Heart right ventricle (tissue), 16 donors: ENCODE measurements around the gene KCNK10. TPM values are rescaled to one million over a fixed set of nuclear protein-coding genes. Genes with fewer than 3 reads are reported as not detected.

Experiments used
- ATAC-seq, 8 donors: fragments of 200-7000 bp; cut with Tn5 transposase; one replicate each; pipeline ENCODE4 v1.9.1; 2020; ENCODE audit warnings: mild to moderate bottlenecking in 8 of 8, moderate library complexity in 8 of 8, moderate number of reproducible peaks in 1 of 8
- DNase-seq, 2 donors: peaks; one replicate each; pipeline ENCODE4 v3.0.0-alpha.2; 2020
- H3K27ac ChIP-seq, 10 donors: fragments of 200-600 bp; sonication (generic) in 2 of 10; one replicate each; pipeline versions ENCODE4 v1.5.0 to v1.8.0; 2020 to 2022; ENCODE audit warnings: mild to moderate bottlenecking in 3 of 10
- H3K27me3 ChIP-seq, 7 donors: fragments of 200-600 bp; one replicate each; pipeline ENCODE4 v1.8.0; 2021 to 2022; ENCODE audit warnings: mild to moderate bottlenecking in 2 of 7
- H3K36me3 ChIP-seq, 9 donors: fragments of 200-600 bp; sonication (generic) in 1 of 9; one replicate each; pipeline versions ENCODE4 v1.5.0 to v1.8.0; 2020 to 2022; ENCODE audit warnings: mild to moderate bottlenecking in 2 of 9
- H3K4me1 ChIP-seq, 9 donors: fragments of 200-600 bp; sonication (generic) in 1 of 9; one replicate each; pipeline versions ENCODE4 v1.5.0 to v1.8.0; 2020 to 2022; ENCODE audit warnings: mild to moderate bottlenecking in 4 of 9
- H3K4me3 ChIP-seq, 10 donors: fragments of 200-600 bp; sonication (generic) in 2 of 10; one replicate each; pipeline versions ENCODE4 v1.5.0 to v1.8.0; 2020 to 2022; ENCODE audit warnings: mild to moderate bottlenecking in 7 of 10, moderate library complexity in 2 of 10
- H3K9me3 ChIP-seq, 11 donors: fragments of 200-600 bp in 10 of 11; sonication (generic) in 2 of 11; one replicate each; pipeline versions ENCODE4 v1.5.0 to v1.8.0; 2013 to 2022; ENCODE audit warnings: mild to moderate bottlenecking in 2 of 11, control low read depth in 1 of 11, moderate library complexity in 1 of 11
- WGBS, 2 donors: extraction: QIAGEN DNeasy Blood & Tissue Kit; methylation state at CpG; one replicate each; pipeline ENCODE4 v1.1.7; 2013; ENCODE audit warnings: inconsistent platforms in 1 of 2; 5-methylcytosine and 5-hydroxymethylcytosine counted together
- intact Hi-C, 10 donors: fragments of 100-400 bp; cut with DNase I; formaldehyde crosslinking; loops; one replicate each; pipeline versions ENCODE4 v1.11.1 to v1.14.2; 2022
- polyA plus RNA-seq, 2 donors: library from polyadenylated mRNA; stranded (reverse); fragments of 200-250 nt; gene quantifications; one replicate each; pipeline ENCODE4 v1.2.3, GENCODE V29; 2013
- total RNA-seq, 10 donors: library from RNA; stranded (reverse); fragmentation: NEBNext Ultra II Directional in 3 of 10; extraction: Animal tissue kit (Norgen Biotek cat#: 25700) in 3 of 10; gene quantifications; one replicate each; pipeline versions ENCODE4 v1.2.1 to v1.2.4, GENCODE V29; 2021 to 2023
- TF ChIP-seq, protein P1 (sequence below), 9 donors: fragments of 200-600 bp; sonication (generic) in 2 of 9; IDR thresholded peaks; one replicate each; pipeline versions ENCODE4 v1.5.0 to v1.8.0; 2021 to 2022; ENCODE audit warnings: antibody characterized with exemption in 9 of 9, mild to moderate bottlenecking in 5 of 9, moderate library complexity in 1 of 9
- donor health status: Arrhythmogenic right ventricular cardiomyopathy.
- donor health status: ischemic (EF 13 %, LVEDD 7.1; RV severe dilation, severe dysfunction).
- donor health status: healthy with polysubstance abuse.
- donor health status: DM: no; HTN: yes; CAD: no.
- donor health status: DM: no; HTN: no; CAD: no.
- donor health status: ischemic (EF 25% LVEDD 6.9; RV normal size, moderate dysfunction).
- donor health status: ischemic (EF 25% LVEDD 5.7; RV mildly dilated, moderate dysfunction).
- donor health status: healthy.
- donor health status: DM: yes; HTN: yes; CAD: no.
- donor health status: Ischemic cardiomyopathy.
- donor health status: ischemic (EF 35%, LVEDD 5.7; RV mildly dilated, moderate dysfunction).
- donor health status: nonischemic (EF 11% LVEDD 7.7; RV severe dilation, severe dysfunction).
- donor health status: DM: yes; HTN: yes; CAD: no.
- donor health status: PGD.
- donor health status: ischemic (EF 29% LVEDD 5.4; RV normal size, mild dysfunction).
- donor health status: nonischemic (EF 23%, LVEDD 6.1; RV moderate dilation, normal function).

The KCNK10 gene
- total and polyA plus RNA-seq, 12 donors = 0.01 to 0.21 (median 0.11) TPM; not detected in 9

- peaks cover 0 to 15% (median 9%) of the 10 kb centered on the region in 11 donors for H3K9me3 ChIP-seq
- intact Hi-C loops = no loop called here
- TF ChIP-seq, protein P1, sequence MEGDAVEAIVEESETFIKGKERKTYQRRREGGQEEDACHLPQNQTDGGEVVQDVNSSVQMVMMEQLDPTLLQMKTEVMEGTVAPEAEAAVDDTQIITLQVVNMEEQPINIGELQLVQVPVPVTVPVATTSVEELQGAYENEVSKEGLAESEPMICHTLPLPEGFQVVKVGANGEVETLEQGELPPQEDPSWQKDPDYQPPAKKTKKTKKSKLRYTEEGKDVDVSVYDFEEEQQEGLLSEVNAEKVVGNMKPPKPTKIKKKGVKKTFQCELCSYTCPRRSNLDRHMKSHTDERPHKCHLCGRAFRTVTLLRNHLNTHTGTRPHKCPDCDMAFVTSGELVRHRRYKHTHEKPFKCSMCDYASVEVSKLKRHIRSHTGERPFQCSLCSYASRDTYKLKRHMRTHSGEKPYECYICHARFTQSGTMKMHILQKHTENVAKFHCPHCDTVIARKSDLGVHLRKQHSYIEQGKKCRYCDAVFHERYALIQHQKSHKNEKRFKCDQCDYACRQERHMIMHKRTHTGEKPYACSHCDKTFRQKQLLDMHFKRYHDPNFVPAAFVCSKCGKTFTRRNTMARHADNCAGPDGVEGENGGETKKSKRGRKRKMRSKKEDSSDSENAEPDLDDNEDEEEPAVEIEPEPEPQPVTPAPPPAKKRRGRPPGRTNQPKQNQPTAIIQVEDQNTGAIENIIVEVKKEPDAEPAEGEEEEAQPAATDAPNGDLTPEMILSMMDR (IDR thresholded peaks at IDR 0.05) = no peak
- WGBS, 2 donors = 86 to 87% methylated on average over 4 of the region's 4 CpGs
- ATAC-seq = no peak
- no peak overlapping the region for H3K27ac ChIP-seq
- H3K27me3 ChIP-seq = peaks cover 0 to 4% (median 0%) of the 10 kb centered on the region in 7 donors
- no peak overlapping the region for H3K4me3 ChIP-seq
- no peak for DNase-seq
- H3K36me3 ChIP-seq = no peaks in the 10 kb centered on the region
- H3K4me1 ChIP-seq = peaks cover 0 to 4% (median 0%) of the 10 kb centered on the region in 9 donors
These were observed 95.4 kb downstream of the KCNK10 start for GRCh38 chr14:88227693-88228092.

DNA sequence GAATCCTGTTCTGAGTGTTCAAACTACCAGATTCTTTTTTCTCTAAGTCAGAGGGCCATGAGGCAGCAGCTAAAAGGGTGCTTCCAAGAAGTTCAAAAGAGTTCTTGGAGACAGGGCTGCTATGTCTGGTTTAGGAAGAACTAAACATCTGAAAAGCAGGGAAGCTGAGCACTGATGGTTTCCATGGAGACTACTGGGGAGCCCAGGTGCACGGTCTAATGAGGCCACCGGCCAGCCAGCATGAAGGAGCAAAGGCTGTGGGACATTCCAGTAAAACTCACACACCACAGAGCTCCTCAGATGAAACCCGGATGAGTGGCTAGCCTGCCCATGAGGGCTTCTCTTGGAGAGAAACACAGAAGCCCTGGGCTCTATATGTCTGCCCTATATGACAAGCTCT, 97.3 kb downstream of the KCNK10 start:
- Histone ChIP-seq H3K4me3 (no peak overlapping the region), H3K9me3 (peaks cover 0 to 27% (median 11%) of the 10 kb centered on the region in 11 donors), H3K27me3 (peaks cover 0 to 4% (median 0%) of the 10 kb centered on the region in 7 donors), H3K27ac (no peak overlapping the region), H3K36me3 (no peaks in the 10 kb centered on the region), H3K4me1 (no peaks in the 10 kb centered on the region)
- ATAC-seq (no peak), DNase-seq (no peak)
- TF ChIP-seq, protein P1 (IDR thresholded peaks at IDR 0.05) = no peak
- intact Hi-C loops = no loop called here
- 57 to 60% methylated on average over 3 of the region's 3 CpGs for WGBS, 2 donors

DNA sequence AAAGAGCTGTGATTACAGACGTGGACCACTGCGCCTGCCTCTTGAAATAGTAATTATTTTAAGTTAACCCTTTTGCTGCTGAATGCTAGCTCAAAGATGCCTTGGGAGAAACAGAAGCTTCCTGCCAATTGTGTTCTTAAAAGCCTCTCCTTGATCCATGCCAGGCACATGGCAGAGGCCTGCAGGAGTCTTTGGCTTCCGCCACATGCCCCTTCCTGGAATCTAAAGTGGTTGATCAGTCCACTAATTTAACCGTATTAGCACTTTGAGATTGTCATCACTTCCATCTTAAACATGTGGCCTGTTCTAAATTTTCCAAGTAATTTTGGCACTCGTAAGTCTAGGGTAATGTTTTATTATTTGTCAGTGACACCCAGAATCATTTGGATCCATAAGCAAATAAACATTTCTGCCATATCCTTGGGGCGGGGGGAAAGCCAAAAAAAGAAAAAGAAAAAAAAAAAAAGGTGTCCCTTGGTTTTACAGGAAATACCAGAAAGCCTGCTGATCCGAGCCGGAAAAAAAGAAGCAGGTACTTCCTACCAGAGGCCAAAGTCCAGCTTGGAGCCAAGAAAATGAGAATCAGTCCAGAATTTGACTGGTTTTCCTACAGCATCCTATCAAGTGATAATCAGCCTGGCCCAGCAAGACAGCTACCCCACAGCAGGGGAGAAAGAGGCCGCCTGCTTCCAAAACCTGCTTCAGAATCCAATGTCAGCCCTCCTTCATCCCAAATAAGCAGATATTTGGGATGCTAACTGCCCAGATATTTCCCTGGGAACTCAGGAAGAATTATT, 104.8 kb downstream of the KCNK10 start:
- no peak for ATAC-seq
- no peak for DNase-seq
- 49 to 55% methylated on average over 9 of the region's 9 CpGs for WGBS, 2 donors
- intact Hi-C loops = no loop called here
- no peaks in the 10 kb centered on the region for H3K27me3 ChIP-seq
- TF ChIP-seq, protein P1 (IDR thresholded peaks at IDR 0.05) = no peak
- H3K4me3 ChIP-seq = no peak overlapping the region
- peaks cover 0 to 20% (median 7%) of the 10 kb centered on the region in 11 donors for H3K9me3 ChIP-seq
- peaks cover 0 to 5% (median 0%) of the 10 kb centered on the region in 9 donors for H3K4me1 ChIP-seq
- no peak overlapping the region for H3K27ac ChIP-seq
- H3K36me3 ChIP-seq = no peaks in the 10 kb centered on the region

GRCh38 chr14:88212691-88213090, 110.4 kb downstream of the KCNK10 start:
- Histone ChIP-seq H3K9me3 (no peaks in the 10 kb centered on the region), H3K4me1 (no peaks in the 10 kb centered on the region), H3K36me3 (no peaks in the 10 kb centered on the region), H3K27me3 (peaks cover 0 to 15% (median 5%) of the 10 kb centered on the region in 7 donors), H3K4me3 (no peak overlapping the region), H3K27ac (no peak overlapping the region)
- no peak for ATAC-seq
- intact Hi-C loops = no loop called here
- DNase-seq = no peak
- TF ChIP-seq, protein P1 (IDR thresholded peaks at IDR 0.05) = no peak
